ENCODE results near the gene NFKB1.

DNA sequence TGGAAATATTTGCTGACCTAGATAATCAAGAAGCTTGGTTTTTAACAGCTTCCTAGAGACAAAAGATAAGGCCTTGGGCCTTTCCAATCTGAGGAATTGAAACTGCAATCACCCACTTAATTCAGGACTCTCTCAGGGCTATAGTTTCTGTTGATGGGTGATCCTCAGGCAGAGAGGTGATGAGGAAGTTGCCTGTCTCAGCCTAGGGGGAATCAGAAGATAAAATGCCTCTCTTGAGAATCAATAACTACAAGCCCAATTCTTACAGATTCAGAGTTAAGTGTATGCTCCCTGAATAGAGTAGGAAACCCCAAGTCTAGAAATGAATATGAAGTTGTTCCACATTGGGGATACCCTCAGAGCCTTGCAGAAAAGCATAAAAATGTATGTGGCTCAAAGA lies 45.5 kb downstream of the NFKB1 start:
- TF ChIP-seq, protein P1, sequence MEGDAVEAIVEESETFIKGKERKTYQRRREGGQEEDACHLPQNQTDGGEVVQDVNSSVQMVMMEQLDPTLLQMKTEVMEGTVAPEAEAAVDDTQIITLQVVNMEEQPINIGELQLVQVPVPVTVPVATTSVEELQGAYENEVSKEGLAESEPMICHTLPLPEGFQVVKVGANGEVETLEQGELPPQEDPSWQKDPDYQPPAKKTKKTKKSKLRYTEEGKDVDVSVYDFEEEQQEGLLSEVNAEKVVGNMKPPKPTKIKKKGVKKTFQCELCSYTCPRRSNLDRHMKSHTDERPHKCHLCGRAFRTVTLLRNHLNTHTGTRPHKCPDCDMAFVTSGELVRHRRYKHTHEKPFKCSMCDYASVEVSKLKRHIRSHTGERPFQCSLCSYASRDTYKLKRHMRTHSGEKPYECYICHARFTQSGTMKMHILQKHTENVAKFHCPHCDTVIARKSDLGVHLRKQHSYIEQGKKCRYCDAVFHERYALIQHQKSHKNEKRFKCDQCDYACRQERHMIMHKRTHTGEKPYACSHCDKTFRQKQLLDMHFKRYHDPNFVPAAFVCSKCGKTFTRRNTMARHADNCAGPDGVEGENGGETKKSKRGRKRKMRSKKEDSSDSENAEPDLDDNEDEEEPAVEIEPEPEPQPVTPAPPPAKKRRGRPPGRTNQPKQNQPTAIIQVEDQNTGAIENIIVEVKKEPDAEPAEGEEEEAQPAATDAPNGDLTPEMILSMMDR (IDR thresholded peaks at IDR 0.05): no peak
- TF ChIP-seq POLR2A (IDR thresholded peaks at IDR 0.05): no peak
- no peak for TF ChIP-seq EP300 (IDR thresholded peaks at IDR 0.05)
